A673 (cell line): ENCODE results near the gene ENTPD3. TPM values are rescaled to one million over a fixed set of nuclear protein-coding genes. Genes with fewer than 3 reads are reported as not detected.

ENCODE experiments used
- BruUV-seq: library from RNA; stranded (reverse); fragments of 400-500 nt; replicated peaks from 2 replicates; lab custom pipeline; 2021; lab: Mats Ljungman, UMichigan
- CTCF ChIA-PET: fragments of 300-600 bp; sonication (Branson Sonifier 250); formaldehyde crosslinking; loops from one replicate; lab custom pipeline; 2022; ENCODE audit warnings: antibody characterized with exemption; lab: Charles Lee
- POLR2A ChIA-PET: fragments of 300-600 bp; sonication (Branson Sonifier 250); formaldehyde crosslinking; loops from one replicate; lab custom pipeline; 2022; ENCODE audit warnings: antibody characterized with exemption; ENCODE audit not compliant: low non-redundant PET; lab: Charles Lee
- DNase-seq: peaks from one replicate; pipeline ENCODE4 v3.0.0-alpha.2; 2015; ENCODE audit warnings: low spot score
- H3K27ac ChIP-seq: fragments of 200-600 bp; sonication (generic); 2 replicates; pipeline ENCODE4 v1.5.1; 2016; ENCODE audit warnings: mixed run types, low read depth, mild to moderate bottlenecking, mixed read lengths, antibody characterized with exemption, low read length; ENCODE audit not compliant: poor library complexity, severe bottlenecking
- H3K27me3 ChIP-seq: fragments of 200-600 bp; sonication (generic); replicated peaks from 2 replicates; pipeline ENCODE4 v1.6.1; 2017; ENCODE audit warnings: mixed run types, low read depth, mild to moderate bottlenecking, mixed read lengths, antibody characterized with exemption, low read length; ENCODE audit not compliant: insufficient read depth, poor library complexity
- H3K36me3 ChIP-seq: fragments of 200-600 bp; sonication (generic); 2 replicates; pipeline ENCODE4 v1.6.1; 2016; ENCODE audit warnings: mixed run types, mild to moderate bottlenecking, mixed read lengths, antibody characterized with exemption, low read length; ENCODE audit not compliant: insufficient read depth, poor library complexity, severe bottlenecking
- H3K4me1 ChIP-seq: fragments of 200-600 bp; sonication (generic); 2 replicates; pipeline ENCODE4 v1.6.1; 2017; ENCODE audit warnings: mixed run types, mild to moderate bottlenecking, mixed read lengths, antibody characterized with exemption, low read length; ENCODE audit not compliant: insufficient read depth, poor library complexity, severe bottlenecking
- H3K4me3 ChIP-seq: fragments of 200-600 bp; sonication (generic); 2 replicates; pipeline ENCODE4 v1.5.1; 2016; ENCODE audit warnings: low read depth, mixed run types, mild to moderate bottlenecking, mixed read lengths, low read length; ENCODE audit not compliant: poor library complexity, severe bottlenecking
- H3K9me3 ChIP-seq: fragments of 200-600 bp; sonication (generic); 2 replicates; pipeline ENCODE4 v1.6.1; 2016; ENCODE audit warnings: mixed run types, low read depth, mild to moderate bottlenecking, mixed read lengths, antibody characterized with exemption, low read length; ENCODE audit not compliant: poor library complexity, severe bottlenecking
- CTCF ChIP-seq: fragments of 300-800, 200-600 bp; sonication (generic); conservative IDR thresholded peaks from 2 replicates; pipeline ENCODE4 v1.5.1; 2017; ENCODE audit warnings: low read depth, mild to moderate bottlenecking, antibody characterized with exemption, low read length, moderate library complexity, mixed read lengths
- EZH2 ChIP-seq: fragments of 200-600 bp; sonication (generic); IDR thresholded peaks from 2 replicates; pipeline ENCODE4 v1.6.1; 2017; ENCODE audit warnings: borderline replicate concordance, low read depth, mild to moderate bottlenecking, mixed read lengths, antibody characterized with exemption, low read length; ENCODE audit not compliant: poor library complexity, severe bottlenecking
- intact Hi-C: fragments of 100-400 bp; cut with micrococcal nuclease; formaldehyde crosslinking; loops from one replicate; pipeline ENCODE4 v1.10.0; 2022; ENCODE audit not compliant: unreplicated experiment
- total RNA-seq: library from RNA; stranded (reverse); gene quantifications from 2 replicates; pipeline ENCODE4 v1.2.3, GENCODE V29; 2021

The ENTPD3 gene
- total RNA-seq, 1 experiment from 2014 or later, result 0.54 TPM

GRCh38 chr3:40453933-40454332 is 66.9 kb downstream of the ENTPD3 start:
- intact Hi-C loops, result no loop called here
- POLR2A ChIA-PET, result no interaction called here
- H3K27me3 ChIP-seq, result no peaks in the 10 kb centered on the region
- peaks cover 4% of the 10 kb centered on the region for H3K4me1 ChIP-seq
- peak overlapping the region; percentile 59 for H3K4me3 ChIP-seq
- TF ChIP-seq CTCF (no peak), EZH2 (no peak)
- no peaks in the 10 kb centered on the region for H3K9me3 ChIP-seq
- peaks cover 10% of the 10 kb centered on the region for H3K36me3 ChIP-seq
- no peak for DNase-seq
- BruUV-seq, result no TSS peak
- CTCF ChIA-PET, result no interaction called here
- peak overlapping the region; percentile 47 for H3K27ac ChIP-seq

- Histone ChIP-seq H3K36me3 (peaks cover 22% of the 10 kb centered on the region), H3K27ac (no peak overlapping the region), H3K4me3 (no peak overlapping the region), H3K27me3 (no peaks in the 10 kb centered on the region), H3K9me3 (no peaks in the 10 kb centered on the region), H3K4me1 (peaks cover 4% of the 10 kb centered on the region)
- DNase-seq, result no peak
- ChIA-PET POLR2A (no interaction called here), CTCF (no interaction called here)
- TF ChIP-seq CTCF (no peak), EZH2 (no peak)
- BruUV-seq, result no TSS peak
- intact Hi-C loops, result no loop called here
Observed at GRCh38 chr3:40455328-40455727, 68.3 kb downstream of the ENTPD3 start.

- Histone ChIP-seq H3K27ac (peak overlapping the region; percentile 86), H3K36me3 (peaks cover 31% of the 10 kb centered on the region), H3K9me3 (no peaks in the 10 kb centered on the region), H3K4me1 (peaks cover 4% of the 10 kb centered on the region), H3K27me3 (no peaks in the 10 kb centered on the region), H3K4me3 (peak overlapping the region; percentile 86)
- ChIA-PET POLR2A (no interaction called here), CTCF (interaction anchor here (0.7 kb wide), 1 partner anchor 1444 kb away, joined by 3 read pairs; no protein-coding TSS in a partner anchor)
- intact Hi-C loops, result no loop called here
- BruUV-seq, result TSS peak; percentile 98
- no peak for DNase-seq
- TF ChIP-seq CTCF (no peak), EZH2 (no peak)
Observed at GRCh38 chr3:40456279-40456939, 69.4 kb downstream of the ENTPD3 start.
